Measurements from ENCODE around the gene PTPRN. TPM values are rescaled to one million over a fixed set of nuclear protein-coding genes. Genes with fewer than 3 reads are reported as not detected.
A peak's percentile ranks its signal among the peaks of the same experiment; 100 is the strongest.

Gene PTPRN
- total and polyA plus RNA-seq, 2 of the 8 experiments (the other 6 are each of a cell fraction or from before 2014, with no cell fraction given), result 5.4 to 8.2 TPM

DNA sequence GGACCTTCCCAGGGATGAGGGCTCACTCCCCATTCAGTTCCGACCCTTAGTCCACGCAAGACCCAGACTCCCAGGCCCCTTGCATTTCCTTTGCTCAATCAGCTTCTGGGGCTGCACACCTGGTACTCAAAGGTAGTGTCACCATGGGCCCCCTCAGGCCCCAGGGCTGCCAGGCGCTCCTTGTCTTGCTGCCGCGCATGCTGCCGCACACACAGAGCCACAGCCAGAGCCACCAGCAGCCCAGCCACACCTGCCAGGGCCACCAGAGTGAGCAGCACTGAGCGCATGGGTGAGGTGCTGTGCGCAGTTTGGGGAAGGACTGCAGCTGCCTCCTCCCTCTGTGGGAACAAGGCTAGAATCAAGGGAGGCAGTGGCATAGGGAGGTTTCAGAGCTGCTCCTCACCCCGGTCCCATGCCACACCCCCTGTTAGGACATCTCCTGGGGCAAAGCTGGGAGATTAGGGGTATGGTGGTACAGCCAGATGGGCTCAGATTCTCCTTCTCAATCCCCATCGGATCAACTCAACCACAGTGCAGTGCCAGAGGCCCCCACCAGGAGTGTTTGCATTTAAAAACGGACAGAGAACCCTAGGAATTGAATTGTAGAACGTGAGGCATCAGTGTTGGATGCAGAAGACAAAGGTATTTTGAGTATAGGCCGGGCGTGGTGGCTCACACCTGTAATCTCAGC lies 11.3 kb downstream of the PTPRN start:
- H3K9me3 ChIP-seq (ENCODE audit: insufficient read depth in 2 of 2, low read depth in 1 of 2, low read length in 1 of 2), result no peaks in the 10 kb centered on the region
- H4K91ac ChIP-seq (replicated peaks; ENCODE audit: insufficient read length, low read length), result peak overlapping the region; percentile 40
- H3K4ac ChIP-seq (replicated peaks; ENCODE audit: insufficient read length, low read depth, low read length), result no peak overlapping the region
- H3K4me2 ChIP-seq (ENCODE audit: insufficient read depth in 1 of 2, low read depth in 2 of 2, low read length in 2 of 2), result no peak overlapping the region
- H3K18ac ChIP-seq (ENCODE audit: extremely low read depth, low read length), result no peak overlapping the region
- no peak for TF ChIP-seq PHF8 (conservative IDR thresholded peaks at IDR 0.05; ENCODE audit: low read depth, low read length)
- TF ChIP-seq, protein P1, sequence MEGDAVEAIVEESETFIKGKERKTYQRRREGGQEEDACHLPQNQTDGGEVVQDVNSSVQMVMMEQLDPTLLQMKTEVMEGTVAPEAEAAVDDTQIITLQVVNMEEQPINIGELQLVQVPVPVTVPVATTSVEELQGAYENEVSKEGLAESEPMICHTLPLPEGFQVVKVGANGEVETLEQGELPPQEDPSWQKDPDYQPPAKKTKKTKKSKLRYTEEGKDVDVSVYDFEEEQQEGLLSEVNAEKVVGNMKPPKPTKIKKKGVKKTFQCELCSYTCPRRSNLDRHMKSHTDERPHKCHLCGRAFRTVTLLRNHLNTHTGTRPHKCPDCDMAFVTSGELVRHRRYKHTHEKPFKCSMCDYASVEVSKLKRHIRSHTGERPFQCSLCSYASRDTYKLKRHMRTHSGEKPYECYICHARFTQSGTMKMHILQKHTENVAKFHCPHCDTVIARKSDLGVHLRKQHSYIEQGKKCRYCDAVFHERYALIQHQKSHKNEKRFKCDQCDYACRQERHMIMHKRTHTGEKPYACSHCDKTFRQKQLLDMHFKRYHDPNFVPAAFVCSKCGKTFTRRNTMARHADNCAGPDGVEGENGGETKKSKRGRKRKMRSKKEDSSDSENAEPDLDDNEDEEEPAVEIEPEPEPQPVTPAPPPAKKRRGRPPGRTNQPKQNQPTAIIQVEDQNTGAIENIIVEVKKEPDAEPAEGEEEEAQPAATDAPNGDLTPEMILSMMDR (IDR thresholded peaks at IDR 0.05; ENCODE audit: control extremely low read depth in 1 of 3, insufficient read depth in 1 of 3, low read depth in 1 of 3, low read length in 3 of 3), result peak in 1 of 3 experiments; percentile 5; a peak in 1 of 4 replicates
- no peaks in the 10 kb centered on the region for H4K20me1 ChIP-seq (replicated peaks in 1 of 2; ENCODE audit: control insufficient read depth in 1 of 2, insufficient read depth in 2 of 2, low read length in 2 of 2)
- peak; percentile 13 for FAIRE-seq
- H3K79me1 ChIP-seq (ENCODE audit: low read depth, low read length), result no peaks in the 10 kb centered on the region; the same call in 1 of the 2 replicates
- no peak overlapping the region for H2BK15ac ChIP-seq (ENCODE audit: low read length)
- no peak overlapping the region; the same call in 1 of the 2 replicates for H4K8ac ChIP-seq (ENCODE audit: extremely low read depth, insufficient read depth, low read length)
- H3K23me2 ChIP-seq (ENCODE audit: low read depth, low read length), result peaks cover 4% of the 10 kb centered on the region; the same call in 1 of the 2 replicates
- H4K5ac ChIP-seq (ENCODE audit: insufficient read length, low read depth, low read length), result no peak overlapping the region
- no peak overlapping the region for H2BK20ac ChIP-seq (ENCODE audit: low read length)
- H3K27me3 ChIP-seq (replicated peaks in 1 of 4; ENCODE audit: control insufficient read depth in 3 of 4, extremely low read depth in 1 of 4, insufficient read depth in 3 of 4, low read length in 3 of 4), result peaks cover 0 to 36% (median 19%) of the 10 kb centered on the region in 4 experiments; a peak in 6 of 7 replicates
- no peak overlapping the region for H2AK5ac ChIP-seq (ENCODE audit: low read depth, low read length)
- no peak overlapping the region for H3K27ac ChIP-seq (ENCODE audit: low read depth, low read length)
- ChIA-PET CTCF (ENCODE audit: partially characterized antibody) (interaction anchor here (0.6 to 13.4 kb wide), 28 partner anchors 6 to 243 kb away, joined by 3 to 118 read pairs (median 5); partner anchors contain the start of genes ANKZF1, ATG9A, DNAJB2 and GLB1L), POLR2A (ENCODE audit: partially characterized antibody) (interaction anchor here (2.1 to 3.7 kb wide), 2 partner anchors 11 to 79 kb away, joined by 6 to 19 read pairs; partner anchors contain the start of gene ABCB6)
- H3K79me2 ChIP-seq (ENCODE audit: control insufficient read depth in 1 of 2, insufficient read depth in 2 of 2, low read length in 2 of 2), result no peaks in the 10 kb centered on the region
- H2AFZ ChIP-seq (ENCODE audit: low read length), result no peak overlapping the region
- WGBS, 2 experiments (ENCODE audit: extremely low coverage in 1 of 2, insufficient coverage in 1 of 2, insufficient read length in 1 of 2, insufficient replicate concordance in 2 of 2, low coverage in 1 of 2, low lambda C conversion rate in 2 of 2, missing lambda C conversion rate in 1 of 2), result 86% methylated on average over 14 of the region's 14 CpGs; no CpG with 5 or more reads in 1 of the 2 experiments
- DNase-seq (ENCODE audit: low read depth in 1 of 2, low spot score in 2 of 2), result no peak
- no peak overlapping the region for H2BK120ac ChIP-seq (replicated peaks; ENCODE audit: low read depth, low read length)
- no peak overlapping the region for H3K9ac ChIP-seq (replicated peaks in 1 of 4; ENCODE audit: extremely low read depth in 1 of 4, low read depth in 3 of 4, low read length in 3 of 4)
- peaks cover 0 to 8% (median 3%) of the 10 kb centered on the region in 4 experiments; a peak in 4 of 7 replicates for H3K4me1 ChIP-seq (replicated peaks in 1 of 4; ENCODE audit: control insufficient read depth in 3 of 4, insufficient read depth in 4 of 4, low read length in 3 of 4)
- no peak overlapping the region for H3K23ac ChIP-seq (ENCODE audit: insufficient read length)
- H2BK12ac ChIP-seq (ENCODE audit: low read depth, low read length), result no peak overlapping the region
- H2BK5ac ChIP-seq (ENCODE audit: low read depth, low read length), result no peak overlapping the region
- H3K14ac ChIP-seq (ENCODE audit: insufficient read length), result no peak overlapping the region
- H3K56ac ChIP-seq (replicated peaks; ENCODE audit: insufficient read length, low read depth, low read length), result no peak overlapping the region
- H3K4me3 ChIP-seq (ENCODE audit: extremely low read depth in 1 of 4, insufficient read depth in 2 of 4, low read depth in 3 of 4, low read length in 4 of 4), result no peak overlapping the region
- H3K36me3 ChIP-seq (ENCODE audit: control insufficient read depth in 2 of 4, insufficient read depth in 4 of 4, low read length in 3 of 4), result no peaks in the 10 kb centered on the region
